Neuronal stem cell (in vitro differentiated cells): ENCODE results near the gene RETSAT.
A peak's percentile ranks its signal among the peaks of the same experiment; 100 is the strongest.

Experiments used
- DNase-seq: peaks from one replicate; pipeline ENCODE4 v3.0.0-alpha.2; 2013; ENCODE audit warnings: low spot score
- H2AFZ ChIP-seq: one replicate; pipeline ENCODE4 v1.6.1; 2013; ENCODE audit warnings: mild to moderate bottlenecking, low read length, inconsistent platforms
- H2AK5ac ChIP-seq: 2 replicates; pipeline ENCODE4 v1.6.1; 2013; ENCODE audit warnings: low read depth, mild to moderate bottlenecking, inconsistent platforms, low read length, moderate library complexity, mixed read lengths
- H2BK120ac ChIP-seq: 2 replicates; pipeline ENCODE4 v1.6.1; 2013; ENCODE audit warnings: low read depth, mild to moderate bottlenecking, inconsistent platforms, low read length, moderate library complexity, mixed read lengths
- H2BK12ac ChIP-seq: one replicate; pipeline ENCODE4 v1.6.1; 2013; ENCODE audit warnings: low read length, inconsistent platforms
- H2BK15ac ChIP-seq: 2 replicates; pipeline ENCODE4 v1.6.1; 2013; ENCODE audit warnings: mild to moderate bottlenecking, low read length, inconsistent platforms, mixed read lengths
- H2BK5ac ChIP-seq: one replicate; pipeline ENCODE4 v1.6.1; 2013; ENCODE audit warnings: inconsistent platforms, mild to moderate bottlenecking, low read length, moderate library complexity
- H3K14ac ChIP-seq: one replicate; pipeline ENCODE4 v1.6.1; 2013; ENCODE audit warnings: low read length, inconsistent platforms
- H3K18ac ChIP-seq: 2 replicates; pipeline ENCODE4 v1.6.1; 2013; ENCODE audit warnings: low read length, inconsistent platforms
- H3K23ac ChIP-seq: 2 replicates; pipeline ENCODE4 v1.6.1; 2013; ENCODE audit warnings: low read depth, mild to moderate bottlenecking, mixed read lengths, low read length, inconsistent platforms; ENCODE audit not compliant: poor library complexity
- H3K27ac ChIP-seq: replicated peaks from 3 replicates; pipeline ENCODE4 v1.5.1; 2013; ENCODE audit warnings: low read length, inconsistent platforms
- H3K27me3 ChIP-seq, 3 experiments: 2 replicates each; pipeline ENCODE4 v1.6.1; 2013; ENCODE audit warnings: low read length in 3 of 3, mild to moderate bottlenecking in 2 of 3, inconsistent platforms in 1 of 3, low read depth in 1 of 3, mixed read lengths in 1 of 3, moderate library complexity in 1 of 3; ENCODE audit not compliant: control insufficient read depth in 3 of 3, insufficient read depth in 3 of 3
- H3K36me3 ChIP-seq, 2 donors: replicated peaks in 1 of 2; 2 replicates each; pipeline ENCODE4 v1.6.1; 2013; ENCODE audit warnings: low read length in 2 of 2; ENCODE audit not compliant: control insufficient read depth in 2 of 2, insufficient read depth in 2 of 2
- H3K4ac ChIP-seq: 2 replicates; pipeline ENCODE4 v1.6.1; 2013; ENCODE audit warnings: inconsistent platforms, mild to moderate bottlenecking, low read length, moderate library complexity
- H3K4me1 ChIP-seq, 2 donors: 1 replicate in 1 of 2; 2 replicates in 1 of 2; pipeline ENCODE4 v1.6.1; 2013; ENCODE audit warnings: low read length in 2 of 2, low read depth in 1 of 2; ENCODE audit not compliant: control insufficient read depth in 2 of 2, insufficient read depth in 1 of 2
- H3K4me2 ChIP-seq: one replicate; pipeline ENCODE4 v1.6.1; 2013; ENCODE audit warnings: mild to moderate bottlenecking, low read length, inconsistent platforms; ENCODE audit not compliant: insufficient read depth, poor library complexity, severe bottlenecking
- H3K4me3 ChIP-seq, 2 donors: 2 replicates each; pipeline ENCODE4 v1.5.1; 2013; ENCODE audit warnings: low read length in 2 of 2, mild to moderate bottlenecking in 2 of 2, inconsistent platforms in 1 of 2, moderate library complexity in 1 of 2
- H3K79me1 ChIP-seq: one replicate; pipeline ENCODE4 v1.6.1; 2013; ENCODE audit warnings: low read depth, mild to moderate bottlenecking, inconsistent platforms, low read length, moderate library complexity
- H3K9ac ChIP-seq: one replicate; pipeline ENCODE4 v1.6.1; 2013; ENCODE audit warnings: mild to moderate bottlenecking, low read depth, low read length, inconsistent platforms; ENCODE audit not compliant: poor library complexity
- H3K9me3 ChIP-seq, 2 donors: replicated peaks in 1 of 2; 2 replicates each; pipeline versions ENCODE3 to v1.6.1; 2013; ENCODE audit warnings: low read length in 2 of 2, mild to moderate bottlenecking in 2 of 2, inconsistent platforms in 1 of 2, low read depth in 1 of 2, mixed read lengths in 1 of 2, moderate library complexity in 1 of 2; ENCODE audit not compliant: control insufficient read depth in 2 of 2, insufficient read depth in 1 of 2
- H4K8ac ChIP-seq: one replicate; pipeline ENCODE4 v1.6.1; 2013; ENCODE audit warnings: low read depth, mild to moderate bottlenecking, inconsistent platforms, low read length, moderate library complexity
- H4K91ac ChIP-seq: one replicate; pipeline ENCODE4 v1.6.1; 2013; ENCODE audit warnings: low read length, low read depth, mild to moderate bottlenecking, inconsistent platforms; ENCODE audit not compliant: poor library complexity
- WGBS, 2 donors: extraction: QIAGEN DNeasy Blood & Tissue Kit; methylation state at CpG; one replicate each; pipeline ENCODE4 v1.1.7; 2013; ENCODE audit warnings: missing lambda C conversion rate in 2 of 2, mixed read lengths in 1 of 2; ENCODE audit not compliant: insufficient read length in 2 of 2, insufficient replicate concordance in 1 of 2; ENCODE audit errors: extremely low coverage in 2 of 2; 5-methylcytosine and 5-hydroxymethylcytosine counted together

The RETSAT gene

DNA sequence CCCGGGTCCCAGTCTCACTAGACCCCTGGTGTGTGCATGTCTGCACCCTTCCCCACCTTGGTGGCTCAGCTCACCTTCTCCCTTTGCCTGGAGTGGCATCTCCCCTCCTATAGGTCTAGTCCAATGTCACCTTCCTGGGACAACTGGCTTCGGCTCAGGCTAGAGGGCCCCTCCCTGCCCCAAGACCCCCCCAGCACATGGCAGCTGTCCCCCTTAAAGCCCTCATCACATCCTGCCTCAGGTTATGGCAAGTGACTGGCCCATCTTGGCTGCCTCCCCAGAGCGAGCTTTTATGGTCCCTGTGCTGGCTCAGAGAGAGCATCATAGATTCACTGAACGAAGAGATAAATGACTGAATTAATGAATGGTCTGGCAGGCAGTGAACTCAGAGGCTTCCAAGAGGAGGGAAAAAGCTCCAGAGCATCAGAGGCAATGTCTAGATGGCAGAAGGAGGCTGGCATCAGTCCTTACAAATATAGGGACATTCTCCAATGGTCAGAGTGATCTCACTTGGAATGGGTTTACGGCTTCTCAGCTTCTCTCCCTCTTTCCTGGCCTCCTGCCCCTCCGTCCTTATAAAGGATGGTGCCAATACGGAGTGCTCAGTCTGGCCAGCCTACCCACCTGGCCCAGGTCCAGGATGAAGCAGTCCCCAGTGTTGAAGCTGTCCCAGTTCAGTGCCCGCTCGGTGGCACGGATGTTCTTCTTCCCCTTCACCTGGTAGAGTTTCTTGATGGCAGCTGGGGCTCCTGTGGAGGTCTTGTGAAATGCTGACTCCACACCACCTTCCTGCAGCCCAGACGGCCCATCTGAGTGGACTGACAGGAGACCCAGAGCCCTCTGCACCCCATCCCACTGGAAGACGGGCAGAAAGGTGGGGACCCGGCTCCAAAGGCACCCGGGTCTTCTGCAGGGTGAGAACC, 46.5 kb upstream of the RETSAT start:
- Histone ChIP-seq H3K23ac (no peak overlapping the region), H2BK120ac (no peak overlapping the region), H3K4me2 (no peak overlapping the region), H4K91ac (no peak overlapping the region), H2BK5ac (peak overlapping the region; percentile 24), H3K27ac (no peak overlapping the region), H2AK5ac (no peak overlapping the region), H3K4me1 (peaks cover 0 to 4% of the 10 kb centered on the region in 2 donors), H3K27me3 (peaks cover 0 to 2% (median 0%) of the 10 kb centered on the region in 3 experiments), H3K4me3 (no peak overlapping the region), H3K14ac (no peak overlapping the region), H4K8ac (no peak overlapping the region), H2BK15ac (no peak overlapping the region), H3K36me3 (no peaks in the 10 kb centered on the region), H2AFZ (no peak overlapping the region), H2BK12ac (no peak overlapping the region), H3K79me1 (peaks cover 2% of the 10 kb centered on the region), H3K9ac (no peak overlapping the region), H3K4ac (peak overlapping the region; percentile 37), H3K18ac (no peak overlapping the region), H3K9me3 (no peaks in the 10 kb centered on the region)
- DNase-seq = no peak
- no CpG with 5 or more reads among the region's 14 CpGs for WGBS, 2 donors

DNA sequence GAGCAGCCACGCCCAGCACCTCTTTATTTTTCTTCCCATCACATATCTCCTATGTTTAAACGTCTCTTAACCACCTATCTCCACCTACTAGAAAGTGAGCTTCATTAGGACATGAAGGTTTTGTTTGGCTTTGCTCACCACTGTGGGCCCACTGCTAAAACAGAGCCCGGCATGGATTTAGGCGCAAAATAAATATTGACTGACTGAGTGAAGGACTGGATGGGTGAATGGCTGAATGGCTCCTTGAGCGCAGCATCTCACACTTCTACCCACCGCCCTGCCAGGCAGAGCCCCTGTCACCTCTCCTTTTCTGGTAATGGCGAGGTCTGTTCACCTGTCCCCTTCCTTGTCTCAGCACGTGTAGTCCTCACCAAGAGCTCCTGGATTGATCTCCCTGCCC, 45.7 kb upstream of the RETSAT start:
- no peak overlapping the region for H3K14ac ChIP-seq
- 100% methylated on average over 1 of the region's 8 CpGs; no CpG with 5 or more reads in 1 of the 2 donors for whole genome bisulfite sequencing, 2 donors

DNA sequence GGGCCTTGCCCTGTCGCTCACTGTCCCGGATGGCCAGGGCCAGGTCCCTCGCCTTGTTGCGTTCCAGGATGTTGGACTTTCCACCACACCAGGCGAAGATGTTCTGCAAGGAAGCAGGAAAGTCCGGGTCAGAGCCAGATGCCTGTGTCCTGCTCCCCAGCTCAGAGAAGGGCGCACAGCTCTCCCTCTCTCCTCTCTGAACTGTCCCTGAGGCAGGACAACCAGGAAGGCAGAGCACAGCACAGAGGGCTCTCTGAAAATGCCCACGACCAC, 44.8 kb upstream of the RETSAT start:
- Histone ChIP-seq H3K14ac (peak overlapping the region; percentile 17), H2BK15ac (no peak overlapping the region), H3K27ac (no peak overlapping the region), H3K79me1 (peaks cover 2% of the 10 kb centered on the region), H2AFZ (no peak overlapping the region), H3K9me3 (no peaks in the 10 kb centered on the region), H3K4me2 (no peak overlapping the region), H3K27me3 (peaks cover 0 to 2% (median 0%) of the 10 kb centered on the region in 3 experiments), H2BK5ac (peak overlapping the region; percentile 66), H3K4me3 (no peak overlapping the region), H2BK120ac (no peak overlapping the region), H2AK5ac (no peak overlapping the region), H4K8ac (no peak overlapping the region), H3K4ac (no peak overlapping the region), H3K9ac (no peak overlapping the region), H3K36me3 (no peaks in the 10 kb centered on the region), H4K91ac (no peak overlapping the region), H3K18ac (no peak overlapping the region), H3K23ac (peak overlapping the region; percentile 80), H2BK12ac (no peak overlapping the region), H3K4me1 (peaks cover 0 to 5% of the 10 kb centered on the region in 2 donors)
- whole genome bisulfite sequencing, 2 donors = no CpG with 5 or more reads among the region's 8 CpGs
- DNase-seq = no peak

More for the DNA sequence above, 45.7 kb upstream of the RETSAT start:
- Histone ChIP-seq H3K4ac (no peak overlapping the region), H2BK15ac (no peak overlapping the region), H2BK12ac (no peak overlapping the region), H3K79me1 (peaks cover 2% of the 10 kb centered on the region), H3K4me2 (no peak overlapping the region), H2AK5ac (no peak overlapping the region), H3K27me3 (peaks cover 0 to 2% (median 0%) of the 10 kb centered on the region in 3 experiments), H3K36me3 (no peaks in the 10 kb centered on the region), H2BK5ac (no peak overlapping the region), H3K9me3 (no peaks in the 10 kb centered on the region), H3K4me3 (no peak overlapping the region), H3K4me1 (no peaks in the 10 kb centered on the region), H3K9ac (no peak overlapping the region), H2AFZ (no peak overlapping the region), H3K27ac (no peak overlapping the region), H4K91ac (no peak overlapping the region), H3K23ac (no peak overlapping the region), H4K8ac (no peak overlapping the region), H2BK120ac (no peak overlapping the region), H3K18ac (no peak overlapping the region)
- no peak for DNase-seq

DNA sequence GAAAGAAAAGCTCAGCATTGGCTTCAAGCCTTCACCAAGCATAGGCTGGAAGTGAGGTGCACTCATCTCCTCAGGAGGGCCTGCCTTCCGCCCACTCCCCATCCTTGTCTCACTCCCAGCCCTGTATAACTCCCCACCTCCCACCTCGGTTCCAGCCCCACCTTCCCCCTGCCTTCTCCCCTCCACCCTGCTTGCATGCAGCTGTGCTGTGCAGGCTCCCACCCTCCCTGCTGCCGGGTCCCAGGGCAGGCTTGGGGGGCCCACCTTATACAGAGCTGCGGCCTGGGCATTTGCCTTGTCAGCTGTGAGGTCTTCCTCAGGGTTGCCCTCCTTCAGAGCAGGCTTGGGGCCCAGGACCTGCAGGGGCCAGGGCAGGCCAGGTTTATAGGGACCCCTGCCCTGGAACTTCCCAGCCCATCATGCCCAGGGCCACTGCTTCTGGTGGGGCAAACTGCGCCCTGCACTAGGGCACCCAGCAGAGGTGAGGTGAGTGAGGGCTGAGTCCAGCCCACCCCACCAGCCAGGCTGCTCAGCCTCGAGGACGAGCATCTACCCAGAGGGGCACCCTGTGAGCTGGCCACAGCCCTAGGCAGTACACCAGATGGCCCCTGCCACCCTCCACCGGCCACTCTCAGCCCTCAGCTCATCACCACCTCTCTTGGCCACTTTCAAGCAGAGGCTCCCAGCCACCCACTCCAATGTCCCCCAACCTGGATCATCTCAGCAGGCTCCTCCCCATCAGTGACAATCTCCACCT, 44.3 kb upstream of the RETSAT start:
- H3K18ac ChIP-seq = peak overlapping the region; percentile 38
- DNase-seq = no peak
- peak overlapping the region; percentile 46 for H2AK5ac ChIP-seq
- H3K9me3 ChIP-seq = no peaks in the 10 kb centered on the region
- no peak overlapping the region for H3K4me3 ChIP-seq
- H3K27ac ChIP-seq = no peak overlapping the region
- no CpG with 5 or more reads among the region's 8 CpGs for WGBS, 2 donors
- no peak overlapping the region for H4K8ac ChIP-seq
- no peaks in the 10 kb centered on the region for H3K36me3 ChIP-seq
- H2AFZ ChIP-seq = no peak overlapping the region
- peaks cover 0 to 5% of the 10 kb centered on the region in 2 donors for H3K4me1 ChIP-seq
- H3K23ac ChIP-seq = peak overlapping the region; percentile 80
- H3K9ac ChIP-seq = no peak overlapping the region
- peak overlapping the region; percentile 71 for H3K14ac ChIP-seq
- H3K4me2 ChIP-seq = no peak overlapping the region
- H3K27me3 ChIP-seq = peaks cover 0 to 2% (median 0%) of the 10 kb centered on the region in 3 experiments
- no peak overlapping the region for H2BK120ac ChIP-seq
- H3K79me1 ChIP-seq = peaks cover 2% of the 10 kb centered on the region
- peak overlapping the region; percentile 66 for H2BK5ac ChIP-seq
- no peak overlapping the region for H2BK12ac ChIP-seq
- no peak overlapping the region for H4K91ac ChIP-seq
- no peak overlapping the region for H3K4ac ChIP-seq
- peak overlapping the region; percentile 26 for H2BK15ac ChIP-seq
